WERI-Rb-1 (cell line): ENCODE results near the gene ICOS.
A peak's percentile ranks its signal among the peaks of the same experiment; 100 is the strongest.

Experiments
- DNase-seq: peaks from one replicate; pipeline ENCODE4 v3.0.0-alpha.2; 2020
- H3K27ac ChIP-seq: fragments of 250-450 bp; sonication (Bioruptor Pico); 2 replicates; pipeline ENCODE4 v1.5.1; 2020; ENCODE audit warnings: mild to moderate bottlenecking, moderate library complexity
- H3K27me3 ChIP-seq: fragments of 250-450 bp; sonication (Bioruptor Pico); 2 replicates; pipeline ENCODE4 v1.5.1; 2021; ENCODE audit warnings: mild to moderate bottlenecking, low read depth, moderate library complexity; ENCODE audit not compliant: insufficient read depth, severe bottlenecking
- H3K36me3 ChIP-seq: fragments of 250-450 bp; sonication (Bioruptor Pico); 2 replicates; pipeline ENCODE4 v1.5.1; 2020; ENCODE audit warnings: mild to moderate bottlenecking, moderate library complexity
- H3K4me3 ChIP-seq: 2 replicates; pipeline ENCODE4 v1.5.1; 2011; ENCODE audit warnings: low read depth, mild to moderate bottlenecking, control low read depth, low read length
- H3K9me3 ChIP-seq: fragments of 250-450 bp; sonication (Bioruptor Pico); 2 replicates; pipeline ENCODE4 v1.5.1; 2021; ENCODE audit warnings: mild to moderate bottlenecking, moderate library complexity; ENCODE audit not compliant: severe bottlenecking
- CTCF ChIP-seq: IDR thresholded peaks from 2 replicates; pipeline ENCODE4 v1.5.1; 2011; ENCODE audit warnings: low read depth, mild to moderate bottlenecking, control low read depth, inconsistent platforms, low read length

ICOS gene

GRCh38 chr2:203909261-203909967, 27.1 kb upstream of the ICOS start:
- H3K36me3 ChIP-seq: no peaks in the 10 kb centered on the region
- H3K27ac ChIP-seq: no peak overlapping the region
- no peaks in the 10 kb centered on the region for H3K9me3 ChIP-seq
- no peaks in the 10 kb centered on the region for H3K27me3 ChIP-seq
- peak; percentile 51 for TF ChIP-seq CTCF
- no peak for DNase-seq
- H3K4me3 ChIP-seq: no peak overlapping the region

- no peak overlapping the region for H3K27ac ChIP-seq
- H3K27me3 ChIP-seq: no peaks in the 10 kb centered on the region
- DNase-seq: no peak
- no peak for TF ChIP-seq CTCF
- H3K9me3 ChIP-seq: no peaks in the 10 kb centered on the region
- no peak overlapping the region for H3K4me3 ChIP-seq
- no peaks in the 10 kb centered on the region for H3K36me3 ChIP-seq
Observed at GRCh38 chr2:203909974-203910373, 26.6 kb upstream of the ICOS start.

GRCh38 chr2:203913947-203914346, 22.6 kb upstream of the ICOS start:
- H3K27ac ChIP-seq: no peak overlapping the region
- no peak for TF ChIP-seq CTCF
- H3K4me3 ChIP-seq: no peak overlapping the region
- H3K27me3 ChIP-seq: no peaks in the 10 kb centered on the region
- DNase-seq: no peak
- no peaks in the 10 kb centered on the region for H3K36me3 ChIP-seq
- no peaks in the 10 kb centered on the region for H3K9me3 ChIP-seq

DNA sequence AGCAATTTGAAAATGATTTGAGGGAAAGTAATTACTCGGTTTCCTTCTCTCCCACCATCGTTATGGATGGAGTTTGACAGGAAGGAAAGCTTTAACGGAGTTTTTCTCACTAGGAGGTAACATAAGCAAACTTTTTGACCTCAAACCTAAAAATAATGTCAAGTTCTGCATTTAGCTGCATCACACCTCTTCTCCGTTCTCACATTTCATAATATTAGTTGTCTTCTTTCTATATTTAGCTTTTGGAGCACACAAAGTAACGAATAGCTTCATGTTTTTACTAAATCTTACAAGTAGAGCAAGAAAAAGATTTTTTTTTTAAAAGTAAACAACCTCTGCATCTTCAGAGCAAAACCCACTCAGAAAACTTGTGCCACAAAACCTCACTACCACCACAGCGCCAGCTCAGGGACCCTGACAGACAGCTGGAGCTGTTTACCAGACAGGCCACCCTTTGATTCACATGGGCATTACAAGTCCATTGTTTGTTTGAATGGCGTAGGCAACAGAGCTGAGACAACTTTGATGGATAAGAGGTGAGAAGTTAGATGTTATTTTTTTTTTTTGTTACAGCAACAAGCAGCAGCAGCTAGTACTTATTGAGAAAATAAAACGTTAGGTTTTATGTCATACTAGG, 21.9 kb upstream of the ICOS start:
- Histone ChIP-seq H3K9me3 (no peaks in the 10 kb centered on the region), H3K27me3 (no peaks in the 10 kb centered on the region), H3K27ac (no peak overlapping the region), H3K4me3 (no peak overlapping the region), H3K36me3 (no peaks in the 10 kb centered on the region)
- DNase-seq: no peak
- TF ChIP-seq CTCF: no peak

DNA sequence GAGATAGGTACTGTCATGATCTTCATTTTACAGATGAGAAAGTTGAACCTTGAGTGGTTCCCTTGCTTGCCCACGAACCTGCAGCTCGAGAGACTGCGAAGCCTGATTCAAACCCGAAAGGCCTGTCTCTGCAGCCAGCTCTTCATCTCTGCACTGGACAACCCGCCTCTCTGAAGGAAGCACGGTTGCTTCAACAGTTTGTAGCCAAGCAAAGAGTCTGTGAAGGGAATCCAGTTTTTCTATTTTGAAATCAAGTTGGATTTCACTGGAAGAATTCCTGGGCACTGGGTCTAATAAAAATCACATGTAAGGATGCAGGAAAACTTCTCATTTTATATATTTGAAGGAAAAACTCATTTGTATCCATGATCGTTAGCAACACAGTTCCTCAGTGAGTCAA, 21.3 kb upstream of the ICOS start:
- no peaks in the 10 kb centered on the region for H3K36me3 ChIP-seq
- H3K27ac ChIP-seq: no peak overlapping the region
- TF ChIP-seq CTCF: no peak
- H3K9me3 ChIP-seq: no peaks in the 10 kb centered on the region
- no peak for DNase-seq
- H3K4me3 ChIP-seq: no peak overlapping the region
- H3K27me3 ChIP-seq: no peaks in the 10 kb centered on the region
